Chondrocyte (in vitro differentiated cells): ENCODE data around the gene PEAK1. TPM values are rescaled to one million over a fixed set of nuclear protein-coding genes. Genes with fewer than 3 reads are reported as not detected.

ENCODE experiments used
- DNase-seq: peaks from one replicate; pipeline ENCODE4 v3.0.0; 2021; ENCODE audit warnings: mixed read lengths, low spot score
- H3K27ac Mint-ChIP-seq: one replicate; pipeline ENCODE4 v1.8.0; 2021; ENCODE audit warnings: mild to moderate bottlenecking, moderate library complexity, mixed read lengths; ENCODE audit not compliant: unreplicated experiment
- H3K27me3 Mint-ChIP-seq: 2 replicates; pipeline ENCODE4 v1.8.0; 2021; ENCODE audit warnings: low read depth, mixed read lengths
- H3K36me3 Mint-ChIP-seq: 2 replicates; pipeline ENCODE4 v1.8.0; 2021; ENCODE audit warnings: low read depth, mixed read lengths
- H3K4me1 Mint-ChIP-seq: 2 replicates; pipeline ENCODE4 v1.8.0; 2021; ENCODE audit warnings: low read depth, mild to moderate bottlenecking, mixed read lengths
- H3K4me3 Mint-ChIP-seq: one replicate; pipeline ENCODE4 v1.8.0; 2021; ENCODE audit warnings: mild to moderate bottlenecking, moderate library complexity, mixed read lengths; ENCODE audit not compliant: unreplicated experiment
- H3K9me3 Mint-ChIP-seq: 2 replicates; pipeline ENCODE4 v1.8.0; 2021; ENCODE audit warnings: low read depth, mixed read lengths
- CTCF ChIP-seq: fragments of 200-600 bp; sonication (generic); IDR thresholded peaks from 2 replicates; pipeline ENCODE4 v1.5.0; 2021; ENCODE audit warnings: antibody characterized with exemption, mild to moderate bottlenecking, moderate library complexity
- total RNA-seq: library from RNA; stranded (reverse); gene quantifications from 3 replicates; pipeline ENCODE4 v1.2.1, GENCODE V29; 2021

Gene PEAK1
- total RNA-seq, 1 donor from 2014 or later = 143 TPM

- no peaks in the 10 kb centered on the region for H3K9me3 Mint-ChIP-seq
- no peaks in the 10 kb centered on the region for H3K27me3 Mint-ChIP-seq
- no peak overlapping the region for H3K27ac Mint-ChIP-seq
- DNase-seq = no peak
- no peak overlapping the region for H3K4me3 Mint-ChIP-seq
- peaks cover 39% of the 10 kb centered on the region for H3K36me3 Mint-ChIP-seq
- no peak for TF ChIP-seq CTCF
- H3K4me1 Mint-ChIP-seq = peaks cover 36% of the 10 kb centered on the region
These were observed 308.1 kb downstream of the PEAK1 start for GRCh38 chr15:77111789-77112188.

GRCh38 chr15:77107531-77108355, 312.2 kb downstream of the PEAK1 start:
- no peaks in the 10 kb centered on the region for H3K9me3 Mint-ChIP-seq
- no peaks in the 10 kb centered on the region for H3K27me3 Mint-ChIP-seq

GRCh38 chr15:77107068-77107467, 312.8 kb downstream of the PEAK1 start:
- no peaks in the 10 kb centered on the region for H3K27me3 Mint-ChIP-seq
- peaks cover 32% of the 10 kb centered on the region for H3K4me1 Mint-ChIP-seq
- no peak for TF ChIP-seq CTCF
- DNase-seq = no peak
- H3K36me3 Mint-ChIP-seq = peaks cover 18% of the 10 kb centered on the region
- H3K4me3 Mint-ChIP-seq = no peak overlapping the region
- peak overlapping the region; percentile 49 for H3K27ac Mint-ChIP-seq
- H3K9me3 Mint-ChIP-seq = no peaks in the 10 kb centered on the region

More at GRCh38 chr15:77107531-77108355, 312.2 kb downstream of the PEAK1 start:
- peaks cover 34% of the 10 kb centered on the region for H3K4me1 Mint-ChIP-seq
- H3K4me3 Mint-ChIP-seq = no peak overlapping the region
- H3K27ac Mint-ChIP-seq = peak overlapping the region; percentile 49
- peaks cover 20% of the 10 kb centered on the region for H3K36me3 Mint-ChIP-seq
- TF ChIP-seq CTCF = peak; percentile 86
- no peak for DNase-seq

GRCh38 chr15:77104155-77104554, 315.7 kb downstream of the PEAK1 start:
- Mint-ChIP-seq H3K27me3 (no peaks in the 10 kb centered on the region), H3K4me1 (peaks cover 29% of the 10 kb centered on the region), H3K4me3 (no peak overlapping the region), H3K9me3 (no peaks in the 10 kb centered on the region), H3K36me3 (peaks cover 4% of the 10 kb centered on the region), H3K27ac (no peak overlapping the region)
- no peak for TF ChIP-seq CTCF
- DNase-seq = no peak

- H3K9me3 Mint-ChIP-seq = no peaks in the 10 kb centered on the region
- H3K4me3 Mint-ChIP-seq = no peak overlapping the region
- H3K4me1 Mint-ChIP-seq = peaks cover 10% of the 10 kb centered on the region
- H3K27me3 Mint-ChIP-seq = no peaks in the 10 kb centered on the region
- no peak for TF ChIP-seq CTCF
- H3K36me3 Mint-ChIP-seq = no peaks in the 10 kb centered on the region
- no peak overlapping the region for H3K27ac Mint-ChIP-seq
- DNase-seq = no peak
These were observed 320.0 kb downstream of the PEAK1 start for GRCh38 chr15:77099741-77100463.
